ENCODE measurements around the gene SERPINE2. TPM values are rescaled to one million over a fixed set of nuclear protein-coding genes. Genes with fewer than 3 reads are reported as not detected.

The SERPINE2 gene
- total RNA-seq, 2 donors from 2014 or later, result 1.6 to 4.4 TPM

DNA sequence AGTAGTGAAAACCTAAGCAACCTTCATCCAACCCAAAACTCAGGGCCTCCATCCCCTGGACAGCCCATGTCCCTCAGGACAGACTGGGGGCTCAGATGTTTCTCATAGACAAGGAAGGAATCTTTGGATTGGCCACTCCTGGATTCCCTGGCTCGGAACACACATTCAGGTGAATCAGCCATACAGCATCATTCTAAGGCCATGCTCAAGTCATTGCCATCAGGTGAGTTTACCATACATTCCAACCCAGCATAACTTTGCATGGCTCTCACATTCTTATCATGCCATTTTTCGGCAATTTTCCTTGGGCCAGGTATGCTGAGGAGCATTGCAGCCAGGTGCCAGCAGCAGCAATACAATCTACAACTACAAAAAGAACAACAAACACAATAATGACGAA lies 34.6 kb upstream of the SERPINE2 start:
- ATAC-seq (no peak), DNase-seq (no peak)
- H3K4me1 ChIP-seq, result no peaks in the 10 kb centered on the region
- no peak overlapping the region for H3K27ac ChIP-seq
- intact Hi-C loops (cut with DNase I), result no loop called here
- no peak overlapping the region for H3K4me3 ChIP-seq
- no peaks in the 10 kb centered on the region for H3K27me3 ChIP-seq
- H3K9me3 ChIP-seq, result no peaks in the 10 kb centered on the region
- H3K36me3 ChIP-seq (replicated peaks in 1 of 2; ENCODE audit: insufficient read depth in 1 of 2, low read depth in 2 of 2), result no peaks in the 10 kb centered on the region
- no peak for TF ChIP-seq POLR2A (IDR thresholded peaks at IDR 0.05)
- TF ChIP-seq, protein P1, sequence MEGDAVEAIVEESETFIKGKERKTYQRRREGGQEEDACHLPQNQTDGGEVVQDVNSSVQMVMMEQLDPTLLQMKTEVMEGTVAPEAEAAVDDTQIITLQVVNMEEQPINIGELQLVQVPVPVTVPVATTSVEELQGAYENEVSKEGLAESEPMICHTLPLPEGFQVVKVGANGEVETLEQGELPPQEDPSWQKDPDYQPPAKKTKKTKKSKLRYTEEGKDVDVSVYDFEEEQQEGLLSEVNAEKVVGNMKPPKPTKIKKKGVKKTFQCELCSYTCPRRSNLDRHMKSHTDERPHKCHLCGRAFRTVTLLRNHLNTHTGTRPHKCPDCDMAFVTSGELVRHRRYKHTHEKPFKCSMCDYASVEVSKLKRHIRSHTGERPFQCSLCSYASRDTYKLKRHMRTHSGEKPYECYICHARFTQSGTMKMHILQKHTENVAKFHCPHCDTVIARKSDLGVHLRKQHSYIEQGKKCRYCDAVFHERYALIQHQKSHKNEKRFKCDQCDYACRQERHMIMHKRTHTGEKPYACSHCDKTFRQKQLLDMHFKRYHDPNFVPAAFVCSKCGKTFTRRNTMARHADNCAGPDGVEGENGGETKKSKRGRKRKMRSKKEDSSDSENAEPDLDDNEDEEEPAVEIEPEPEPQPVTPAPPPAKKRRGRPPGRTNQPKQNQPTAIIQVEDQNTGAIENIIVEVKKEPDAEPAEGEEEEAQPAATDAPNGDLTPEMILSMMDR (IDR thresholded peaks at IDR 0.05), result no peak
- WGBS, 2 donors, result 56 to 71% methylated on average over 2 to 3 of the region's 3 CpGs

DNA sequence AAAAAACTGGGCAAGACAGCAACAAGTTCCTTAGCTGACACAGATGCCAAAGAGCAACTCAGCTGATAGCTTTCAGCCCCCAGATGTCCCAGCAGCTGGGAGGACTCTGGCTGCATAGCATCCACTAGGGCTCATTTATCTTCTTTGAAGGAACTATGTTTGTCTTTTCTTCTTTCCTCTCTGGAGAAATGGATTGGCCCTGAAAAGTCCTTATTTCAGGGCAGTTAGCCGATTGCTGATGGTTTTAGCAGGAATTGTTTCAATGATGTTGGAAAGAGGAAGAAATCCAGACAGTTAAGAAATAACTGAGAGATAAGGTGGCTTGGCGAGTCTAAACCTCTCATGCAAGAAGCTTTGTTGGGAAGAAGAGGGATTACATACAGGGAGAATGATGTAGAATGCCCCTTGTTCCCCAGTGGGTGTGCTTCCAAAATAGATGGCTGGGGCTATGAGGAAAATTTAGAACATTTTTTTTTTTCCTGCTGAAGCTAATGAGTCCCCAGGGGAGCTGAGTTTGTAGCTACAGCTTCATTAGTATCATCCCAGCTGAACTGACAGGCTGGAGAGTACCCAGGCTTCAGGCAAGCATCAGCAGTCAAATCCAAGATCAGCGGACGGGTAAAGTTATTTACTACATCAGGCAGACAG lies 33.6 kb upstream of the SERPINE2 start:
- H3K4me3 ChIP-seq, result no peak overlapping the region
- DNase-seq, result peak in 2 of 4 donors; percentile 12
- no peaks in the 10 kb centered on the region for H3K9me3 ChIP-seq
- ATAC-seq, result peak; percentile 57
- no peak for TF ChIP-seq POLR2A (IDR thresholded peaks at IDR 0.05)
- TF ChIP-seq, protein P1 (IDR thresholded peaks at IDR 0.05), result no peak
- no peaks in the 10 kb centered on the region for H3K27me3 ChIP-seq
- H3K4me1 ChIP-seq, result no peaks in the 10 kb centered on the region
- no peaks in the 10 kb centered on the region for H3K36me3 ChIP-seq (replicated peaks in 1 of 2; ENCODE audit: insufficient read depth in 1 of 2, low read depth in 2 of 2)
- intact Hi-C loops (cut with DNase I), result no loop called here
- WGBS, 2 donors, result 66 to 68% methylated on average over 4 of the region's 4 CpGs
- no peak overlapping the region for H3K27ac ChIP-seq

DNA sequence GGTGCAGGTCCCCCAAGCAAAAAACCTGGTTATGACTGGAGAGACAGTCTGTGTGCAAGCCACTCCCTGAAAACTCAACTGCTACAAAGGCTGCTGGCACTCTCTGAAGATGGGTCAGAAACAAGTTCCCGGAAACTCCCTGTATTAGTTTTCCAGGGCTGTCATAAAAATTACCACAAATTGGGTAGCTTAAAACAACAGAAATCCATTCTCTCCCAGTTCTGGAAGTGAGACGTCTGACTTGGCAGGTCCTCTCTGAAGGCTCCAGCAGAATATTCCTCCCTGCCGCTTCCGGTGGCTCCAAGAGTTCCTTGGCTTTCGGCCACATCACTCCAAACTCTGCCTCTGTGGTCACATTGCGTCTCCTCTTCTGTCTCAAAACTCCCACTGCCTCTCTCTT lies 30.1 kb upstream of the SERPINE2 start:
- intact Hi-C loops (cut with DNase I), result no loop called here
- no peaks in the 10 kb centered on the region for H3K36me3 ChIP-seq (replicated peaks in 1 of 2; ENCODE audit: insufficient read depth in 1 of 2, low read depth in 2 of 2)
- no peak overlapping the region for H3K4me3 ChIP-seq
- H3K27ac ChIP-seq, result no peak overlapping the region
- ATAC-seq, result no peak
- DNase-seq, result peak in 3 of 4 donors; percentile 10 to 15 (median 11)
- H3K27me3 ChIP-seq, result no peaks in the 10 kb centered on the region
- WGBS, 2 donors, result 82 to 85% methylated on average over 6 of the region's 6 CpGs
- no peaks in the 10 kb centered on the region for H3K4me1 ChIP-seq
- TF ChIP-seq, protein P1 (IDR thresholded peaks at IDR 0.05), result no peak
- no peak for TF ChIP-seq POLR2A (IDR thresholded peaks at IDR 0.05)
- no peaks in the 10 kb centered on the region for H3K9me3 ChIP-seq

GRCh38 chr2:224063298-224063648 lies 24.2 kb upstream of the SERPINE2 start:
- intact Hi-C loops (cut with DNase I), result no loop called here
- DNase-seq (no peak), ATAC-seq (no peak)
- no peaks in the 10 kb centered on the region for H3K9me3 ChIP-seq
- H3K4me1 ChIP-seq, result no peaks in the 10 kb centered on the region
- 86 to 89% methylated on average over 4 of the region's 4 CpGs for WGBS, 2 donors
- H3K4me3 ChIP-seq, result no peak overlapping the region
- TF ChIP-seq, protein P1 (IDR thresholded peaks at IDR 0.05), result no peak
- TF ChIP-seq POLR2A (IDR thresholded peaks at IDR 0.05), result no peak
- H3K36me3 ChIP-seq (replicated peaks in 1 of 2; ENCODE audit: insufficient read depth in 1 of 2, low read depth in 2 of 2), result no peaks in the 10 kb centered on the region
- H3K27ac ChIP-seq, result no peak overlapping the region
- no peaks in the 10 kb centered on the region for H3K27me3 ChIP-seq

Data from body of pancreas (tissue), 4 donors.